Eye (tissue), 1 donor: ENCODE data around the gene PYY.
"Not testable (repeated sequence)": the region's sequence is repeated elsewhere in the genome, so short reads cannot be mapped to it uniquely, and the experiment has no call there.

Experiments used
- DNase-seq: peaks from one replicate; pipeline ENCODE4 v3.0.0-alpha.2; 2015

Gene PYY

GRCh38 chr17:43976963-43977837 is 23.5 kb upstream of the PYY start:
- no peak for DNase-seq

- DNase-seq = no peak
Observed at GRCh38 chr17:43975898-43976297, 22.2 kb upstream of the PYY start.

- DNase-seq = peak; percentile 54
Observed at GRCh38 chr17:43974382-43975266, 20.9 kb upstream of the PYY start.

- DNase-seq = not testable (repeated sequence)
Observed at GRCh38 chr17:43972444-43973212, 18.9 kb upstream of the PYY start.

GRCh38 chr17:43971436-43971835 is 17.7 kb upstream of the PYY start:
- DNase-seq = not testable (repeated sequence)

GRCh38 chr17:43970366-43970765 is 16.6 kb upstream of the PYY start:
- no peak for DNase-seq

- DNase-seq = no peak
Observed at GRCh38 chr17:43967251-43967875, 13.6 kb upstream of the PYY start.

GRCh38 chr17:43966276-43966675 is 12.5 kb upstream of the PYY start:
- DNase-seq = no peak

- DNase-seq = no peak
Observed at GRCh38 chr17:43962479-43962878, 8.7 kb upstream of the PYY start.

GRCh38 chr17:43961954-43962353 is 8.2 kb upstream of the PYY start:
- DNase-seq = no peak

- DNase-seq = not testable (repeated sequence)
Observed at GRCh38 chr17:43961292-43961691, 7.6 kb upstream of the PYY start.

GRCh38 chr17:43958748-43959352 is 5.1 kb upstream of the PYY start:
- no peak for DNase-seq

GRCh38 chr17:43956222-43956621 is 2.5 kb upstream of the PYY start:
- no peak for DNase-seq

- DNase-seq = peak; percentile 70
Observed at GRCh38 chr17:43952724-43953666, 745 bp downstream of the PYY start.

GRCh38 chr17:43952351-43952723 is 1.4 kb downstream of the PYY start:
- peak; percentile 49 for DNase-seq

GRCh38 chr17:43951750-43952149 is 2.0 kb downstream of the PYY start:
- no peak for DNase-seq

GRCh38 chr17:43950554-43950953 is 3.2 kb downstream of the PYY start:
- no peak for DNase-seq

GRCh38 chr17:43949781-43950180 is 4.0 kb downstream of the PYY start:
- no peak for DNase-seq

- no peak for DNase-seq
Observed at GRCh38 chr17:43946781-43947180, 7.0 kb downstream of the PYY start.

GRCh38 chr17:43945074-43945829 is 8.5 kb downstream of the PYY start:
- DNase-seq = no peak
